ENCODE results near the gene GGN. TPM values are rescaled to one million over a fixed set of nuclear protein-coding genes. Genes with fewer than 3 reads are reported as not detected.
"Not testable (repeated sequence)": the region's sequence is repeated elsewhere in the genome, so short reads cannot be mapped to it uniquely, and the experiment has no call there.

The GGN gene, protein sequence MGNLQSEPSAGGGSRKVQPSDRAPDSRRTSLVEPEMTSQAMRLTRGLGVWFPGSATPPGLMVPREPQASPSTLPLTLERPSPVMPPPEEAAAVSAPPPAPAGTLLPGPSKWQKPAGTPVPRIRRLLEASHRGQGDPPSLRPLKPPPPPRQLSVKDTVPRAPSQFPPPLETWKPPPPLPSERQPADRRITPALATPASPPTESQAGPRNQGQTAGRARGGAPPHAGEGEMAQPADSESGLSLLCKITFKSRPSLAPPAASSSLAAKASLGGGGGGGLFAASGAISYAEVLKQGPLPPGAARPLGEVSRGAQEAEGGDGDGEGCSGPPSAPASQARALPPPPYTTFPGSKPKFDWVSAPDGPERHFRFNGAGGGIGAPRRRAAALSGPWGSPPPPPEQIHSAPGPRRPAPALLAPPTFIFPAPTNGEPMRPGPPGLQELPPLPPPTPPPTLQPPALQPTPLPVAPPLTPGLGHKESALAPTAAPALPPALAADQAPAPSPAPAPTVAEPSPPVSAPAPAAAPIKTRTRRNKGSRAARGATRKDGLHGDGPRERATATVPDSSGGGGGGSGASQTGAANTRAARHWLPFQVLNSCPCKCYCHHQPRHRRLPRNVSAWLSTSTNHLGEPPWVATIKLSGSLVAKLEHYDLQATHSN
- total RNA-seq, result under 1 TPM; 0.28 to 0.40 TPM

DNA sequence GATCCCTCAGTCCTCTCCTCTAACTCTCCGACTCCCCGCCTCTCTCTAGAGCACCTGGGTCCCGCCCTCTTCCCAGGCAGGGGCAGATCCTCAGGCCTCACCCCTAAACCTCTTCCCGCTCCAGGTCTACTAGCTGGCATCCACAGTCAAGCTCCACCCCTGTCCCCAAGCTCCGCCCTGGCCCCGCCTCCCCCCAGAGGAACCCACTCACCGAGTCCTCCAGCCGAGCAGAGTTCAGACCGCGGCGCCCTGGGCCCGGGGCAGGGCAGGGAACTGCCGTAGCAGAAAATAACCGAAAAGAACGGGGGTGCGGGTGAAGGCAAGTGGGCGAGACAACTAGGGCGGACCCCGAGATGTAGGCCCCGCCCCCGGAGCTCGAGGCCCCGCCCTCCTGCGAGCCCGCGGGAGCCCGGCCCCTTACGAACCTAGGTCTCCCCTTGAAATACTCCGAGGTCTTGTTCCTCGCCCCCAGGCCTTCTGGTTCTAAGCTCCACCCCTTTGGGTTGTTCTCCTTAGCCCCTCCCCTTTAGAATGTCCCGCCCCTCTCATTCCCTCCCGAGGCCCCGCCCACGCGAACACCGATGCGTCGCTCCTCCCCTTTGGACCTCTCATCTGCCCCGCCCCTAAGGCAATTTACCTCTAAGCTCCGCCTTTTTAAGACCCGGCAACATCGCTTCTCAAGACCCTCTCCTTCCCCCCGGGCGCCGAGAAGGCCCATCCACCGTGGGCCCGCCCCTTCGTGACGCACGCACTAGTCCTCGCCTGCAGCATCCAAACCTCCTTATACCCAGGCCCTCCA lies at the start of gene GGN:
Gene GGN, minus strand, starts transcription at position 485 of the 799 bp plus-strand sequence. CDS start 773 bp downstream, outside the sequence.
- Mint-ChIP-seq H3K27me3 (peaks cover 30% of the 10 kb centered on the region), H3K27ac (peak within 1 kb of the TSS; percentile 66), H3K9me3 (no peaks in the 10 kb centered on the region), H3K4me3 (peak within 1 kb of the TSS; percentile 82), H3K4me1 (peaks cover 33% of the 10 kb centered on the region), H3K36me3 (ENCODE audit: low read depth) (peaks cover 23% of the 10 kb centered on the region)
- DNase-seq, result peak; percentile 83
- CTCF ChIA-PET, result interaction anchor here (1.1 to 2.8 kb wide), 3 partner anchors 14 to 955 kb away, joined by 3 to 20 read pairs (median 19); partner anchors contain the start of genes FAM98C, PSMD8 and SAMD4B
- POLR2A ChIA-PET, result interaction anchor here (0.6 to 3.4 kb wide), 8 partner anchors 8 to 231 kb away, joined by 3 to 17 read pairs (median 4); partner anchors contain the start of genes EIF3K, FAM98C and PSMD8

- Mint-ChIP-seq H3K4me1 (peaks cover 14% of the 10 kb centered on the region), H3K27me3 (peaks cover 6% of the 10 kb centered on the region), H3K36me3 (ENCODE audit: low read depth) (no peaks in the 10 kb centered on the region), H3K27ac (no peak overlapping the region), H3K9me3 (no peaks in the 10 kb centered on the region), H3K4me3 (no peak overlapping the region)
- ChIA-PET POLR2A (no interaction called here), CTCF (interaction anchor here (1.9 kb wide), 1 partner anchor 34 kb away, joined by 4 read pairs; the partner anchor contains the start of gene FAM98C)
- no peak for DNase-seq
Measured at GRCh38 chr19:38437295-38437694, 49.5 kb upstream of the GGN start.

GRCh38 chr19:38434549-38435051 lies 46.8 kb upstream of the GGN start:
- ChIA-PET CTCF (no interaction called here), POLR2A (no interaction called here)
- H3K36me3 Mint-ChIP-seq (ENCODE audit: low read depth), result no peaks in the 10 kb centered on the region
- no peak overlapping the region for H3K4me3 Mint-ChIP-seq
- H3K9me3 Mint-ChIP-seq, result no peaks in the 10 kb centered on the region
- H3K27me3 Mint-ChIP-seq, result peaks cover 6% of the 10 kb centered on the region
- peaks cover 13% of the 10 kb centered on the region for H3K4me1 Mint-ChIP-seq
- no peak for DNase-seq
- no peak overlapping the region for H3K27ac Mint-ChIP-seq

- no peaks in the 10 kb centered on the region for H3K9me3 Mint-ChIP-seq
- H3K4me1 Mint-ChIP-seq, result peaks cover 25% of the 10 kb centered on the region
- peak within 1 kb of the TSS; percentile 46 for H3K4me3 Mint-ChIP-seq
- H3K36me3 Mint-ChIP-seq (ENCODE audit: low read depth), result no peaks in the 10 kb centered on the region
- CTCF ChIA-PET, result no interaction called here
- H3K27me3 Mint-ChIP-seq, result peaks cover 6% of the 10 kb centered on the region
- no peak within 1 kb of the TSS for H3K27ac Mint-ChIP-seq
- POLR2A ChIA-PET, result no interaction called here
- DNase-seq, result peak; percentile 63
Measured at GRCh38 chr19:38433268-38433733, 45.5 kb upstream of the GGN start, which contains the start of gene RYR1. Gene RYR1 (plus strand): TSS chr19:38433691. CDS start chr19:38433830, 139 bp downstream.

- Mint-ChIP-seq H3K9me3 (no peaks in the 10 kb centered on the region), H3K36me3 (ENCODE audit: low read depth) (no peaks in the 10 kb centered on the region), H3K27ac (no peak overlapping the region), H3K4me1 (peaks cover 44% of the 10 kb centered on the region), H3K4me3 (no peak overlapping the region), H3K27me3 (peaks cover 6% of the 10 kb centered on the region)
- CTCF ChIA-PET, result no interaction called here
- no peak for DNase-seq
- POLR2A ChIA-PET, result no interaction called here
Measured at GRCh38 chr19:38430931-38431330, 43.1 kb upstream of the GGN start.

GRCh38 chr19:38429811-38430156 lies 42.0 kb upstream of the GGN start:
- CTCF ChIA-PET, result interaction anchor here (3.2 kb wide), 1 partner anchor 27 kb away, joined by 16 read pairs; the partner anchor contains the start of gene FAM98C
- Mint-ChIP-seq H3K36me3 (ENCODE audit: low read depth) (no peaks in the 10 kb centered on the region), H3K4me3 (no peak overlapping the region)

DNA sequence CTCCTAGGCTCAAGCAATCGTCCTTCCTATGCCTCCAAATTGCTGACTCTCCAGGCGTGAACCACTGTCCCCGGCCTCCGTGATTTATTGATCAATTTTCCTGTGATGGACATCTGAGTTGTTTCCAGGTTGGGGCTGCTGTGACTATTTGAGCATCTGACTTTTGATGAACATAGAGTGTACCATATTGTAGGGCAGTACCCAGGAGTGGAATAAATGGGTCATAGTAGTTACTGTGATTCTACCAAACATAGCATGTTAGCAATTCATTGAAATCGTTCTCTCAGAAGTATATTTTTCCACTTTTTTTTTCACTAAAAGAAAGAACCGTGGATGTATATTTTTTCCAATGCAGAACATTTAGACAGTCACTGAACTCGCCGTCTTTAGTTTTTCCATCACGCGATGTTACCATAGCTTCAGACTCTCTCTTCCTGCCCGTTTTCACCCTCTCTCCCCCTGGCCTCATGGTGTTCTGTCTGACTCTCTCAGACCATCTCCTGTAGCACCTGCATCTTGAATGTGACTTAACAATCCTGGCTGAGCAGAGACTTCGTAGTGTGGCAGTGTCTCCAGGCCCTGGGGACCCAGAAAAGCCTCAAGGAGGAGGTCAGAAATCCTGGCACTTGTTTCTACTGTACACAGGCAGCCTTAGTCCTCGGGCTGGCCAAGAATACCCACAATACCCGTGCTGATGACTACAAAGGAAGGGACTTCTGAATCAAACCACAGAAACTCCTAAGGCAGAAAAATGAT lies 41.4 kb upstream of the GGN start:
- DNase-seq, result peak; percentile 47
- no peaks in the 10 kb centered on the region for H3K9me3 Mint-ChIP-seq
- POLR2A ChIA-PET, result interaction anchor here (6.8 kb wide), 1 partner anchor 25 kb away, joined by 35 read pairs; the partner anchor contains the start of gene FAM98C
- CTCF ChIA-PET, result interaction anchor here (3.2 to 4.8 kb wide), 2 partner anchors 26 to 501 kb away, joined by 16 to 18 read pairs; partner anchors contain the start of genes FAM98C, MRPS12 and SARS2
- peak overlapping the region; percentile 45 for H3K4me3 Mint-ChIP-seq
- peak overlapping the region; percentile 81 for H3K27ac Mint-ChIP-seq
- no peaks in the 10 kb centered on the region for H3K36me3 Mint-ChIP-seq (ENCODE audit: low read depth)
- H3K27me3 Mint-ChIP-seq, result peaks cover 4% of the 10 kb centered on the region
- peaks cover 47% of the 10 kb centered on the region for H3K4me1 Mint-ChIP-seq

More at GRCh38 chr19:38429811-38430156, 42.0 kb upstream of the GGN start:
- peaks cover 46% of the 10 kb centered on the region for H3K4me1 Mint-ChIP-seq
- DNase-seq, result no peak
- H3K9me3 Mint-ChIP-seq, result no peaks in the 10 kb centered on the region
- peaks cover 6% of the 10 kb centered on the region for H3K27me3 Mint-ChIP-seq
- POLR2A ChIA-PET, result no interaction called here
- H3K27ac Mint-ChIP-seq, result peak overlapping the region; percentile 81

DNA sequence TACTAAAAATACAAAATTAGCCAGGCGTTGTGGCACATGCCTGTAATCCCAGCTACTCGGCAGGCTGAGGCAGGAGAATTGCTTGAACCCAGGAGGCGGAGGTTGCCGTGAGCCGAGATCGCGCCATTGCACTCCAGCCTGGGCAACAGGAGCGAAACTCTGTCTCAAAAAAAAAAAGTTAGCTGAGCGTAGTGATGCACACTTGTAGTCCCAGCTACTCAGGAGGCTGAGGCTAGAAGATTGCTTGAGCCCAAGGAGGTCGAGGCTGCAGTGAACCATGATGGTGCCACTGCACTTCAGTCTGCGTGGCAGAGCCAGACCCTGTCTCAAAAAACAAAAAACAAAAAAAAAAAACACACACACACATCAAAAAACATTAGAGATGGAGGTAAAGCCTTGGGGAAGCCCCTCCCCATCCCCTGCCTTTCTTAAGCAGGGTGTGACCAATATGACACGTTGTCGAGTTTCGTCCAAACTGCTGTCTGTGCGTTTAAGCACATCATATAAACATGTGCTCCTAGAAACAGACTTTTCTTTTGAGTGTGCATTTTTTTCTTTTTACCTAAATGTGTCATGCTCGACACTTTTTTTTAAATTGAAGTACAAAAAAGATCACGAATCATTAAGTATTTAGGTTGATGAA lies 39.3 kb upstream of the GGN start:
- peak overlapping the region; percentile 88 for H3K27ac Mint-ChIP-seq
- CTCF ChIA-PET, result interaction anchor here (2.4 to 4.8 kb wide), 3 partner anchors 24 to 504 kb away, joined by 15 to 18 read pairs (median 16); partner anchors contain the start of genes FAM98C, MRPS12 and SARS2

GRCh38 chr19:38425810-38426466 lies 38.1 kb upstream of the GGN start, which contains the start of gene RASGRP4:
Gene RASGRP4 (minus strand): TSS chr19:38426219. CDS start chr19:38426091, 128 bp downstream.
- no peaks in the 10 kb centered on the region for H3K36me3 Mint-ChIP-seq (ENCODE audit: low read depth)
- POLR2A ChIA-PET, result interaction anchor here (0.9 to 6.8 kb wide), 5 partner anchors 9 to 192 kb away, joined by 3 to 35 read pairs (median 4); partner anchors contain the start of genes FAM98C, MAP4K1 and PSMD8
- no peaks in the 10 kb centered on the region for H3K9me3 Mint-ChIP-seq
- peaks cover 39% of the 10 kb centered on the region for H3K4me1 Mint-ChIP-seq
- peak within 1 kb of the TSS; percentile 78 for H3K4me3 Mint-ChIP-seq
- CTCF ChIA-PET, result interaction anchor here (2.4 to 4.8 kb wide), 2 partner anchors 23 to 505 kb away, joined by 15 to 18 read pairs; partner anchors contain the start of genes FAM98C, MRPS12 and SARS2
- H3K27ac Mint-ChIP-seq, result peak within 1 kb of the TSS; percentile 88
- DNase-seq, result peak; percentile 61
- H3K27me3 Mint-ChIP-seq, result no peaks in the 10 kb centered on the region

More for the DNA sequence above, 39.3 kb upstream of the GGN start:
- H3K36me3 Mint-ChIP-seq (ENCODE audit: low read depth); H3K27me3 Mint-ChIP-seq; H3K9me3 Mint-ChIP-seq: not testable (repeated sequence)
- POLR2A ChIA-PET, result interaction anchor here (1.4 to 6.8 kb wide), 2 partner anchors 23 to 53 kb away, joined by 3 to 35 read pairs; partner anchors contain the start of genes FAM98C and PSMD8
- H3K4me3 Mint-ChIP-seq, result peak overlapping the region; percentile 78
- DNase-seq, result peak; percentile 70
- peaks cover 39% of the 10 kb centered on the region for H3K4me1 Mint-ChIP-seq

- POLR2A ChIA-PET, result interaction anchor here (0.9 to 6.8 kb wide), 4 partner anchors 9 to 193 kb away, joined by 4 to 35 read pairs (median 4); partner anchors contain the start of genes FAM98C and MAP4K1
- H3K27ac Mint-ChIP-seq, result peak overlapping the region; percentile 67
- DNase-seq, result no peak
- H3K9me3 Mint-ChIP-seq, result no peaks in the 10 kb centered on the region
- CTCF ChIA-PET, result interaction anchor here (2.4 to 4.8 kb wide), 2 partner anchors 22 to 505 kb away, joined by 15 to 18 read pairs; partner anchors contain the start of genes FAM98C, MRPS12 and SARS2
- H3K4me1 Mint-ChIP-seq, result peaks cover 39% of the 10 kb centered on the region
- H3K27me3 Mint-ChIP-seq, result no peaks in the 10 kb centered on the region
- no peaks in the 10 kb centered on the region for H3K36me3 Mint-ChIP-seq (ENCODE audit: low read depth)
- peak overlapping the region; percentile 78 for H3K4me3 Mint-ChIP-seq
Measured at GRCh38 chr19:38425222-38425809, 37.5 kb upstream of the GGN start.
